CD4-positive, alpha-beta T cell (primary cell): ENCODE data around the gene TXNDC5. TPM values are rescaled to one million over a fixed set of nuclear protein-coding genes. Genes with fewer than 3 reads are reported as not detected.
A peak's percentile ranks its signal among the peaks of the same experiment; 100 is the strongest.

ENCODE experiments used
- ATAC-seq: fragments of 200-7000 bp; cut with Tn5 transposase; one replicate; pipeline ENCODE4 v1.10.0; 2022; ENCODE audit warnings: mild to moderate bottlenecking; ENCODE audit not compliant: poor library complexity
- CTCF ChIA-PET: fragments of 350-600 bp; sonication (Branson Sonifier 250); formaldehyde crosslinking; loops from one replicate; lab custom pipeline; 2021; ENCODE audit warnings: antibody characterized with exemption, inconsistent platforms; lab: Charles Lee
- POLR2A ChIA-PET: fragments of 350-600 bp; sonication (Branson Sonifier 250); formaldehyde crosslinking; loops from one replicate; lab custom pipeline; 2021; ENCODE audit warnings: antibody characterized with exemption, inconsistent platforms; lab: Charles Lee
- DNase-seq, 14 experiments: peaks; one replicate each; pipeline ENCODE4 v3.0.0-alpha.2; 2013 to 2020; ENCODE audit warnings: mixed read lengths in 2 of 14
- H3K27ac ChIP-seq, 2 donors: one replicate each; pipeline versions ENCODE4 v1.5.1 to v1.7.0; 2013; ENCODE audit warnings: low read length in 2 of 2, low read depth in 1 of 2, mild to moderate bottlenecking in 1 of 2
- H3K27me3 ChIP-seq, 2 experiments: 1 replicate in 1 of 2; 2 replicates in 1 of 2; pipeline versions ENCODE4 v1.6.1 to v1.7.0; 2013; ENCODE audit warnings: low read length in 2 of 2, control low read depth in 1 of 2, mild to moderate bottlenecking in 1 of 2, moderate library complexity in 1 of 2; ENCODE audit not compliant: insufficient read depth in 2 of 2, control insufficient read depth in 1 of 2
- H3K36me3 ChIP-seq: one replicate; pipeline ENCODE4 v1.6.1; 2013; ENCODE audit warnings: low read length, control low read depth; ENCODE audit not compliant: insufficient read depth
- H3K4me1 ChIP-seq: one replicate; pipeline ENCODE4 v1.6.1; 2013; ENCODE audit warnings: low read length, control low read depth; ENCODE audit not compliant: insufficient read depth
- H3K4me3 ChIP-seq: one replicate; pipeline ENCODE4 v1.5.1; 2013; ENCODE audit warnings: mild to moderate bottlenecking, low read length, moderate library complexity
- H3K9me3 ChIP-seq, 2 experiments: 1 replicate in 1 of 2; 2 replicates in 1 of 2; pipeline versions ENCODE4 v1.6.1 to v1.7.0; 2013; ENCODE audit warnings: low read length in 2 of 2, mild to moderate bottlenecking in 2 of 2, control low read depth in 1 of 2, moderate library complexity in 1 of 2; ENCODE audit not compliant: control insufficient read depth in 1 of 2, insufficient read depth in 1 of 2
- H3K27ac Mint-ChIP-seq: one replicate; pipeline ENCODE4 v1.8.0; 2020; ENCODE audit warnings: mixed read lengths
- H3K27me3 Mint-ChIP-seq: one replicate; pipeline ENCODE4 v1.8.0; 2021; ENCODE audit warnings: mixed read lengths
- H3K36me3 Mint-ChIP-seq: one replicate; pipeline ENCODE4 v1.8.0; 2021; ENCODE audit warnings: low read depth, mixed read lengths
- H3K4me1 Mint-ChIP-seq: one replicate; pipeline ENCODE4 v1.8.0; 2021; ENCODE audit warnings: low read depth, mixed read lengths
- H3K4me3 Mint-ChIP-seq: one replicate; pipeline ENCODE4 v1.8.0; 2020; ENCODE audit warnings: mild to moderate bottlenecking, mixed read lengths
- H3K9me3 Mint-ChIP-seq: one replicate; pipeline ENCODE4 v1.8.0; 2020; ENCODE audit warnings: mixed read lengths
- intact Hi-C, 2 experiments: fragments of 100-400 bp; cut with DNase I in 1 of 2; cut with micrococcal nuclease in 1 of 2; formaldehyde crosslinking; loops; one replicate each; pipeline versions ENCODE4 v1.15.1 to v1.9.0; 2023 to 2025; cut with DNase I, micrococcal nuclease
- total RNA-seq, 174 experiments: library from RNA in 2 of 174; stranded (reverse) in 2 of 174; gene quantifications; one replicate each; pipeline ENCODE4 v1.2.3 and lab custom pipeline; 2021 to 2026
- TF ChIP-seq, protein P1 (sequence below): fragments of 200-600 bp; IDR thresholded peaks from one replicate; pipeline ENCODE4 v1.8.0; 2022; ENCODE audit warnings: antibody characterized with exemption, mild to moderate bottlenecking

TXNDC5 gene
- total RNA-seq, 2 experiments from 2014 or later: 4.2 to 7.8 TPM

DNA sequence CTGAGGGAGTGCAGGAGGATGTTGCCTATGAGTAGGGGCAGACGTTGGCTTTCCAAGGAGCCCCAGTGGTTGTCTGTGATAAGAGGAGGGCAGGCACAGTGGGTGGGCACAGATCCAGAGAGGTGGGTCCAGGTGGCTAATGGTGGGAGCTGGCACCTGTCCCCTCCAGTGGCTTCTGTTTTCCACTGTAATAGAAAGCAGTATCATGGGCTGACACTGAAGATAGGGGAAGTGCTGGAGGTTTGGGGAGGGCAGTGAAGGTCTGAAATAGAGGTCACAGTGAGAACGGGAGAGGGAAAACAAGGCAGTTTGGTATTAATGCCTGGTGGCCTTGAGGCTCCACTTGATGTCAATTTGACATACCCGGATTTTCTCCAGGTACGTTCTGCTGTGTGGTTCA, 10.5 kb upstream of the TXNDC5 start:
- no peak overlapping the region for H3K27ac Mint-ChIP-seq
- TF ChIP-seq, protein P1, sequence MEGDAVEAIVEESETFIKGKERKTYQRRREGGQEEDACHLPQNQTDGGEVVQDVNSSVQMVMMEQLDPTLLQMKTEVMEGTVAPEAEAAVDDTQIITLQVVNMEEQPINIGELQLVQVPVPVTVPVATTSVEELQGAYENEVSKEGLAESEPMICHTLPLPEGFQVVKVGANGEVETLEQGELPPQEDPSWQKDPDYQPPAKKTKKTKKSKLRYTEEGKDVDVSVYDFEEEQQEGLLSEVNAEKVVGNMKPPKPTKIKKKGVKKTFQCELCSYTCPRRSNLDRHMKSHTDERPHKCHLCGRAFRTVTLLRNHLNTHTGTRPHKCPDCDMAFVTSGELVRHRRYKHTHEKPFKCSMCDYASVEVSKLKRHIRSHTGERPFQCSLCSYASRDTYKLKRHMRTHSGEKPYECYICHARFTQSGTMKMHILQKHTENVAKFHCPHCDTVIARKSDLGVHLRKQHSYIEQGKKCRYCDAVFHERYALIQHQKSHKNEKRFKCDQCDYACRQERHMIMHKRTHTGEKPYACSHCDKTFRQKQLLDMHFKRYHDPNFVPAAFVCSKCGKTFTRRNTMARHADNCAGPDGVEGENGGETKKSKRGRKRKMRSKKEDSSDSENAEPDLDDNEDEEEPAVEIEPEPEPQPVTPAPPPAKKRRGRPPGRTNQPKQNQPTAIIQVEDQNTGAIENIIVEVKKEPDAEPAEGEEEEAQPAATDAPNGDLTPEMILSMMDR: no peak
- no peaks in the 10 kb centered on the region for H3K4me1 Mint-ChIP-seq
- ChIA-PET CTCF (no interaction called here), POLR2A (no interaction called here)
- Histone ChIP-seq H3K27ac (no peak overlapping the region), H3K27me3 (peaks cover 4 to 14% of the 10 kb centered on the region in 2 experiments), H3K4me1 (no peaks in the 10 kb centered on the region), H3K9me3 (peaks cover 0 to 8% of the 10 kb centered on the region in 2 experiments), H3K4me3 (no peak overlapping the region), H3K36me3 (no peaks in the 10 kb centered on the region)
- no peak overlapping the region for H3K4me3 Mint-ChIP-seq
- DNase-seq: no peak
- peaks cover 17% of the 10 kb centered on the region for H3K27me3 Mint-ChIP-seq
- H3K9me3 Mint-ChIP-seq: peaks cover 8% of the 10 kb centered on the region
- no peak for ATAC-seq
- no peaks in the 10 kb centered on the region for H3K36me3 Mint-ChIP-seq
- intact Hi-C loops: no loop called here

DNA sequence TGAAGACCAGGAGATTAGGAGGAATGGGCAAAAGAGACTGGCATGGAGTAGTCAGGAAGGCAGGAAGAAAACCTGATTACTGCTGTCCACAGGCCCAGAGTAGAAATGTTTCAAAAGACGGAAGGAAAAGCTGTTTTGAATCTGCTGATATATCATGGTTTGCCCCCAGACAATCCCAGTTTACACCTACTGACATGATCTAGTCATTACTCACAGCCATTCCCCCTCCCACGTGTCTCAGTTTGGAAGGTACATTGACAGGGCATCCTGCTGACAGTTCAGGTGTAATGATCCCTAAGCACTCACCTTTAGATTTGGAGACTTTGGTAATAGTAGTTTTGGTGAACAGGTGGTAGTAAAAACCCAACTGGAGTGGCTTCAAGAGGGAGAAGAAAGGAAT, 9.8 kb upstream of the TXNDC5 start:
- H3K36me3 ChIP-seq: no peaks in the 10 kb centered on the region

DNA sequence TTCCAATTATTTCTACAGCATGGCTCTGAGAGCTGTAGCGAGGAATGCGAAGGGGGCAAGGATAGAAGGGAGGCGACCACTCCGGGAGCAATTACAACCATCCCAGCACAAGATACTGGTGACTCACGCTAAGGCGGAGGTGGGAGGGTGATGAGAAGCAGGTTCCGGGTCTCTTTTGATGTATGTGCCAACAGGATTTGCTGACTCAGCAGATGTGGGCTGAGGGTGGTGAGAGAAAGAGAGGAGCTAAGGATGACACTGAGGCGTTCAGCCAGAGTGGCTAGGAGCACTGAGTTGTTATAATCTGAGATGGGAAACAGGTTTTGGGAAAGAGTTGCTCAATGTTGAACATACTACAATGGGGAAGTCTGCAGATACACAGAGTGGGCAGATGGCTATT, 9.3 kb upstream of the TXNDC5 start:
- Mint-ChIP-seq H3K4me3 (no peak overlapping the region), H3K9me3 (peaks cover 5% of the 10 kb centered on the region), H3K27ac (no peak overlapping the region), H3K27me3 (peaks cover 12% of the 10 kb centered on the region), H3K4me1 (no peaks in the 10 kb centered on the region), H3K36me3 (no peaks in the 10 kb centered on the region)
- intact Hi-C loops: loop anchor here in 1 of 2 experiments (10.0 kb wide), 2 partner anchors 335 to 535 kb away; partner anchors contain the start of genes CAGE1 and RIOK1
- Histone ChIP-seq H3K4me3 (no peak overlapping the region), H3K36me3 (no peaks in the 10 kb centered on the region), H3K4me1 (no peaks in the 10 kb centered on the region), H3K9me3 (no peaks in the 10 kb centered on the region), H3K27ac (no peak overlapping the region), H3K27me3 (peaks cover 4 to 14% of the 10 kb centered on the region in 2 experiments)
- TF ChIP-seq, protein P1: no peak
- ATAC-seq (peak; percentile 21), DNase-seq (peak in 3 of 14 experiments; percentile 14 to 30 (median 17))
- CTCF ChIA-PET: no interaction called here
- POLR2A ChIA-PET: no interaction called here

More for the DNA sequence above, 9.8 kb upstream of the TXNDC5 start:
- Histone ChIP-seq H3K27me3 (peaks cover 4 to 14% of the 10 kb centered on the region in 2 experiments), H3K4me3 (no peak overlapping the region), H3K9me3 (peaks cover 0 to 2% of the 10 kb centered on the region in 2 experiments), H3K27ac (no peak overlapping the region), H3K4me1 (no peaks in the 10 kb centered on the region)
- Mint-ChIP-seq H3K36me3 (no peaks in the 10 kb centered on the region), H3K27ac (no peak overlapping the region), H3K4me3 (no peak overlapping the region), H3K4me1 (no peaks in the 10 kb centered on the region), H3K9me3 (peaks cover 7% of the 10 kb centered on the region), H3K27me3 (peaks cover 15% of the 10 kb centered on the region)
- ChIA-PET POLR2A (no interaction called here), CTCF (no interaction called here)
- no peak for ATAC-seq
- intact Hi-C loops: no loop called here
- DNase-seq: no peak
- TF ChIP-seq, protein P1: no peak
